T1000 (cell line): ENCODE data around the gene DUSP14.

Experiments used
- DNase-seq: peaks from one replicate; lab custom pipeline; 2025; ENCODE audit warnings: mixed read lengths; lab: John Stamatoyannopoulos, UW

DUSP14 gene

GRCh38 chr17:37513711-37514110 is 24.0 kb downstream of the DUSP14 start:
- DNase-seq: no peak

- DNase-seq: no peak
Measured at GRCh38 chr17:37516127-37516571, 26.5 kb downstream of the DUSP14 start.

DNA sequence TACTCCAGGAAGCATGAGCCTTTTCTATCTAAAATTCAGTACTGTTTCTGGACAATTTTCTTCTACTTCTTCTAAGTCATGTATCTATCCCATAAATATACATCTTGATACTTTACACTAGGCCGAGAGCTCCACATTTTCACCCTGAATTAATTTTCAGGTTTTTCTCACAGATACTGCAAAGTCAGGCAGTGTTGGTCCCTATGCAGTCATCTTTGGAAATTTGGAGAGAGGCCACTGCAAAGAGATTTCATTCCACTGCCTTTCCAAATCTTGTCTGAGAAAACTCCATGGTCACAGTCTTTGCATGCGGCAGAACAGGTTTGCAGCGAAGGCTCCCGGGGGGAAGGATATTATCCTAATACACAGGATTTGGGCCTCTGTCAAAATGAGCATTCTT is 28.2 kb downstream of the DUSP14 start:
- no peak for DNase-seq

DNA sequence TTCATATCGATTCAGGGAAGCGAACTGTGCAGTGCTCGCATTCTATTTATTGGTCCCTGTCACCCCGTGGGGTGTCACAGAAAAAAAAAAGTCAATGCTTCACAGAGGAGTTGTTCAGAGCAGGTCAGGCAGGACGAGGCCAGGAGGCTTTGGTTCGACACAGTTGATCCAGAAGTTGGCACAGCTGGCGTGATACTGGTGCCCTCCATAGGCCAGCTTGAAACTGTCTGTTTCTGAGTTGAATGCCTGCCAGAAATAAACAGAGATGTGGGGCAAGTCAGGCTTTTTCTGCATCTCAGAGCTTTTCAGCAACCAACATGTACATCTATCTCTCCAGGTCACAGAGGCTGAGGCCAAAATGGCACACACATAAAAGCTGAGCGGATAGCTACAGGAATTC is 29.1 kb downstream of the DUSP14 start:
- DNase-seq: no peak

DNA sequence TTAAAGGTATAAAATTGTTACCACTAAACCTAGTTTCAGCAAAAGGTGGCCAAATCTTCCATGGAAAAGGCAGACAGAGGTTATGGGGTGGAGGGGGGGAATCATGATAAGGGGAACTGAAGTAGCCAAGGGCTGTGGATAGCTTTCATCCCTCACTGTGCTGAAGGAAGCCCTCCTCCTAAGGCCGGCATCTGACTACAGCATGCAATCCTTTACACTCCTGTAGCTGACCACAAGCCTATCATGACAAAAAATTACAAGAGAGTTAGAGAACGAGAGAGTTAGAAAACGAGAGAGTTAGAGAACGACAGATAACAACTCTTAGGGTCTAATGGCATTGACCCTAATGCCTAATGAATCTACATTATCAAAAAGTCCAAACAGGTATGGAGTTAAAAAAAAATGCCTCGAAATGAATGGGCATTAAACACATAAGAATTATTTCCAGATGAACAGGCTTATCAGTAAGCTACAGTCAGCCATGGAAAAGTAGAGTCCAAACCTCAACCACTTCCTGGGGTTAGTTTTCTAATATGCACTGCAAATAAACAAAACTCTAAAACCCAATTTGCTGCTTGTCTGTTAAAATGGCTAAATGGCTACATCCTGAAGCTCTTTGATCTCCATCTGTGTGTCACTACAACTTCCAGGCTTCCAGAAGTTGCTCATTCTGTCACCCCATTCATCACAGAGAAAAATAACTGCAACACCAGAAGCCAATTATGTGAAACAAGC is 29.7 kb downstream of the DUSP14 start:
- DNase-seq: no peak

DNA sequence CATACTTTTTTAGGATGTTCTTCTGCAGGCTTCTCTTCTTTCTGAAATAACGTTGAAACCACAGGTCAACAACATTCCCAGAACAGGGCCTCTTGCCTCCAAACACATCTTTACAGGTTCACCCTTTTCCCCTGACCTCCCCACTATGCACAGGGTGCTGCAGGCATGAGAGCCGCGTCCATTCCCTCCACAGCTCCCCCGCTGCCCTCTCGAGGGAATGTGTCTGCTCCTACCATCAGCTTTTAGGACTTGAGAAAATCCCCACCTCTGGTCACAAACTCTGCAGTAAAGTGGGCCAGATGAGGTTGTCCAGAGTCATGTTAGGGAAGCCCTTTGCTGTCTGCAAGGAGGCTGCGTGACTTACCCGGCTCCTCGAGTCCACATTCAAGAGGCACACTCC is 30.5 kb downstream of the DUSP14 start:
- DNase-seq: no peak

DNA sequence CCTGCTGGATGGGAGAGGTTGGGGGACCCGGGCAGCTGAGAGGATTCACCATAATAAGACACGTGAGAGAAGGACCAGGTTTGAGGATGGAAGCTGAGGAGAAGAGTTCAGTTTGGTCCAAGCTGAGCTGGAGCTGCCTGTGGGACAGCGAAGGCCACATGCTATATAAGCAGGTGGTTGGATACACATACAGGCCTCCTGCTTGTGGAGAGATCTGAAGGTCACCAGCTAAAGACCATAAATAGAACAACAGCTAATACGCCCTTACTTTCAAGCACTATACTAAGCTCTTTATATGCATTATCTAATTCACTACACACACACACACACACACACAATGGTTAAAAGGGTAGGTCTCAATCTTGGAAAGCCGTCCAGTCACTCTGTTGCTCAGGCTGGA is 32.1 kb downstream of the DUSP14 start:
- DNase-seq: no peak

- DNase-seq: no peak
Measured at GRCh38 chr17:37523715-37524219, 34.1 kb downstream of the DUSP14 start.

GRCh38 chr17:37527249-37527851 is 37.7 kb downstream of the DUSP14 start:
- DNase-seq: no peak

GRCh38 chr17:37530420-37530819 is 40.7 kb downstream of the DUSP14 start:
- no peak for DNase-seq

DNA sequence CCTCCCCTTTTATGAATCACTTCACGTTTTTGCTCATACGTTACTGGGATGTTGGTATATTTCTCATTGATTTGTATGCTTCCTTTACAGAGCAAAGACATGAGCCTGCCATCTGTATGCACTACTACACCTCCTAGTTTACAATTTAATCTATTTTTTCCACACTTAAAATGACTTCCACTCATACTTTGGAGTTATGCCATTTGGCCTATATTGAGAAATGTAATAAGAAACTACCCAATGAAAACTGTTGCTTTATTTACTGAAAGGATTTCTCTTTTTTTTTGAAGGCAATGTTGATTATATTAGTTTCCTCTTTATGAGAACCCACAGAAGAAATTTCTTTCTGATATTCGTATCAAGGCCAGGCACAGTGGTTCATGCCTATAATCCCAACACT is 43.1 kb downstream of the DUSP14 start:
- no peak for DNase-seq

- no peak for DNase-seq
Measured at GRCh38 chr17:37535906-37536305, 46.2 kb downstream of the DUSP14 start.

DNA sequence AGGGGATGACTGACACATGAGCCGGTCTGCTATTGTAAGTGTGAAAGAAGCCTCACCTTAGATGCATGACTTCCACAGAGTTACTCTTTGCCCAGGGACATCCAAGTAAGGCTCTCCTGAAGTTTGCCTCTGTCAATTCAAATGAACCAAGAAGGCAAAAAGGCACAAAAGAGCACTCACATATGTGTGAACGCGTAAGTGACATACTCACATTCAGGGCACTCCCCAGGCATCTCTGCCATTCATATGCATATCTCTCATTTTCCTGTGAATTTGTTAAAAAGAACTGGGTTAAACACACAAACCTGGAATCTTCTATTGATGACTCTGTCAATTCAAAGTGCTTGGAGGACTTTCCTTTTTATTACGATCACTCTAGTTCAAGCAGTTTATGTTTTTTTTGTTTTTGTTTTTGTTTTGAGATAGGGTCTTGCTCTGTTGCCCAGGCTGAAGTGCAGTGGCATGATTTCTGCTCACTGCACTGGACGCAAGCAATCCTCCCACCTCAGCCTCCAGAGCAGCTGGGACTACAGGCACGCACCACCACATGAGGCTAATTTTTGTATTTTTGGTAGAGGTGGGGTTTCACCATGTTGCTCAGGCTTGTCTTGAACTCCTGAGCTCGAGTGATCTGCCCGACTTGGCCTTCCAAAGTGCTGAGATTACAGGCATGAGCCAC is 49.4 kb downstream of the DUSP14 start:
- no peak for DNase-seq

GRCh38 chr17:37541880-37542660 is 52.4 kb downstream of the DUSP14 start:
- no peak for DNase-seq

- no peak for DNase-seq
Measured at GRCh38 chr17:37543637-37544052, 54.0 kb downstream of the DUSP14 start.

GRCh38 chr17:37545486-37545885 is 55.8 kb downstream of the DUSP14 start:
- DNase-seq: no peak

DNA sequence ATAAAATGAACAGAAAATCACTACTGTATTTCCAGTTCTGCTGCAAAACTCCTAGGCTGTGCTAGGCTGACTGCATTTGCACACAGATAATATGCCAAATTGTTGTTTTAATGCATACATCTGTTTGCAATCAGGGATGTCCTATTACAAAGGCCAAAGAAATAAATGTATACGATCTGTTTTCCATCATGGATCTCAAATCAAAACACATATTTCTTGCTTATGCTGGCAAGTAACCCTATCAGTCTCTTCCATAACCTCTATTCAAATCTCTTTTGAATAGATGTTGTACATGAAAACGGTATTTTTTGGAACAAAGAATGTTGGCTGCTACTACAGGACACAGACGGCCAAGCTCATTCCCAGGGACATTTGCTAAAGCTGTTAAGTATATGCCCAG is 56.6 kb downstream of the DUSP14 start:
- DNase-seq: no peak

GRCh38 chr17:37547986-37548385 is 58.3 kb downstream of the DUSP14 start:
- no peak for DNase-seq

- DNase-seq: no peak
Measured at GRCh38 chr17:37551788-37552187, 62.1 kb downstream of the DUSP14 start.

- DNase-seq: no peak
Measured at GRCh38 chr17:37553401-37553966, 63.8 kb downstream of the DUSP14 start.

DNA sequence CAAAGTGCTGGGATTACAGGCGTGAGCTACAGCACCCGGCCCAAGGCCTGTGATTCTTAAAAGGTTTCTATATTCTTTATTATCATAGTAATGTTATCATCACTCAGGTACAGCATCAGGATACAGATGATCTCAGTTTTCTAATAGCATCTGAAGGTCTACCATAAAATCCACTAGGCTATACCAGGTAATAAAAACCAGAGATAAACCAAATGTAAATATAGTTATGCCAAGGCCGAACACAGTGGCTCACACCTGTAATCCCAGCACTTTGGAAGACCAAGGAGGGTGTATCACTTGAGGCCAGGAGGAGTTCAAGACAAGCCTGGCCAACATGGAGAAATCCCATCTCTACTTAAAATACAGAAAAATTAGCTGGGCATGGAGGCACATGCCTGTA is 65.7 kb downstream of the DUSP14 start:
- no peak for DNase-seq

DNA sequence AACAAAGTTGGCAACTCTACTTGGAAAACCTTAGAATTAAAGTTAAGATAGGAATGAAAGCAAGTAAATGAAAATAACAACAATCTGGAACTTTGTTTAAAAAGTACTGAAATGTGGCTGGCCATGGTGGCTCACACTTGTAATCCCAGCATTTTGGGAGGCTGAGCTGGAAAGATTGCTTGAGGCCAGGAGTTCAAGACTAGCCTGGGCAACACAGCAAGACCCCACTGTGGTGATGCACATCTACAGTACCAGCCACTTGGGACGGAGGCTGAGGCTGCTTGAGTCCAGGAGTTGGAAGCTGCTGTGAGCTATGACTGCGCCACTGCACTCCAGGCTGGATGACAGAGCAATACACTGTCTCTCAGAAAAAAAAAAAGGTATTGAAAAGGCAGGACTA is 67.8 kb downstream of the DUSP14 start:
- no peak for DNase-seq
